GM12892 (cell line): ENCODE data around the gene DDX3X.

Experiments
- POLR2A ChIP-seq: IDR thresholded peaks from 2 replicates; pipeline ENCODE4 v1.6.1; 2011; ENCODE audit warnings: low read depth, low read length, control low read depth
- POLR2AphosphoS5 ChIP-seq: IDR thresholded peaks from 2 replicates; pipeline ENCODE4 v1.6.1; 2011; ENCODE audit warnings: low read depth, low read length, control low read depth

GRCh38 chrX:41308884-41309647 lies 24.9 kb upstream of the DDX3X start:
- TF ChIP-seq POLR2AphosphoS5 (no peak), POLR2A (no peak)
